DMS 273 (cell line): Measurements from ENCODE around the gene HUS1.
"Not testable (repeated sequence)": the region's sequence is repeated elsewhere in the genome, so short reads cannot be mapped to it uniquely, and the experiment has no call there.

ENCODE experiments used
- DNase-seq: peaks from one replicate; lab custom pipeline; 2025; ENCODE audit not compliant: unreplicated experiment; lab: John Stamatoyannopoulos, UW

HUS1 gene

GRCh38 chr7:47980648-47981047, 1.2 kb upstream of the HUS1 start:
- DNase-seq = not testable (repeated sequence)

DNA sequence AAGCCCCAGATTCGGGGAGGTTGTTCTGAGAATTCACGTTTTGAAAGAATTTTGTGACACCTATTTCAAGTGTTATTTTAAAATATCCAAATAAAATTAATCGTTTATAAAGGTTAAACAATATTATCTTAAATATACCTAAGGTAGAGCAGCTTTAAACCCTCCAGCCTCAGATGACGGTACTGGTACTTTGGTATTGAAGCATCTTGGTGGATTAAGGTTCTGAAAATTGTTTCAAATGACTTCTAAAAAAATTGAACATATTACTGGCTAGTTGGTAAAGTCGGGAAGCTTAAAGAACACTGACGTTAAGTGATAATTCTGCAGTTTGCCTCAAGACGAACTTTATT, 392 bp upstream of the HUS1 start:
- no peak for DNase-seq

DNA sequence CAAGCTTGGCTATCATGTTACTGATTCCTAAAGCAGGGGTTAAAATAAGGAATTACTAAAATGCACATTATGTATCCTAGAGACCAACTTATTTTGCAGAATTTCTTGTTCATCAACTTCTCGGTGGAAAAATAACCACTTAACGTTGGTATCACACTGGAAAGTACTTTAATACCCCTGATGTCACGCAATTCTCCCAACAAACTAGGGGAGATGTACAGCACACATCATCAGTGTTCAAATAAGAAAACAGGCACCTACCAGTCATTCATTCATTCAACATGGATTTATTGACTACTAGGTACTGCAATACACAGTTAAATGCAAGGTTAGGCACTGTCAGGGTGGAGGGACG, 648 bp downstream of the HUS1 start:
- DNase-seq = no peak

GRCh38 chr7:47973739-47974138, 5.7 kb downstream of the HUS1 start:
- DNase-seq = no peak

DNA sequence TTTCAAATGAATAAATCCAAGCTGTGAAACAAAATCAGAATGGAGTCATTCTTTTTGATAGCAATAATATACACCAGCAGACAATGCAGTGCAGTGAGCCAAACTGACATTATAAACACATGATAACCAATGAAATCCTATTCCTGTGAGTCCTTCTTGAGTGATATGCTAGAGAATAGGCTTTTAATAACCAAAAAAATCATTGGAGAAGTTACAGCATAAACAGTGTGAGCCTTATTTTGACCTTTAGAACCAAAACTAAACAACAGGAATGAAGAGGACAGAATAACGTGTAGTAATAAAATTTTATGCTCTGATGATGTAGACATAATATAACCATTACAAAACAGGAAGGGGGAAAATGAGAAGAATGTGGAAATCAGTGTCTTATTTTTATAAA, 8.7 kb downstream of the HUS1 start:
- DNase-seq = no peak

- DNase-seq = peak; percentile 82
These were observed 10.3 kb downstream of the HUS1 start for GRCh38 chr7:47968847-47969774.

GRCh38 chr7:47967708-47968107, 11.7 kb downstream of the HUS1 start:
- no peak for DNase-seq

DNA sequence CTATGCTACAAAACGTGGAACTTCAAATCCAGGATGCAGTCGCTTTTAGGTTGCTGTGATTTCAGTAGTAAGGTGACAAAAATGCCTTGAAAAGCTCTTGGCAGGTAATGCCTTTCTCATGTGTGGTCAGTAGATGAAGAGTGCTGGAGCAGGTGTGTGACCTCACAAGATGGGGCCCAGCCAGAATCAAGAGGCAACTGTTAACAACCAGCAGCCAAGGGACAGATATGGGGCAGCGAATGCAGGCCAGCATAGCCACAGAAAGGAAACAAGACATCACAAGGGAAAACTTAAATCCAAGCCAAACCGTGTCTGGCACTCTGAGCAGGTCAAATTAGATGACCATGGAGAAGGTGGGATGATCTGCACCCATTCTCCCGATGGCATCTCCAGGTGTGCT, 12.3 kb downstream of the HUS1 start:
- no peak for DNase-seq

- DNase-seq = no peak
These were observed 14.0 kb downstream of the HUS1 start for GRCh38 chr7:47965456-47965855.

DNA sequence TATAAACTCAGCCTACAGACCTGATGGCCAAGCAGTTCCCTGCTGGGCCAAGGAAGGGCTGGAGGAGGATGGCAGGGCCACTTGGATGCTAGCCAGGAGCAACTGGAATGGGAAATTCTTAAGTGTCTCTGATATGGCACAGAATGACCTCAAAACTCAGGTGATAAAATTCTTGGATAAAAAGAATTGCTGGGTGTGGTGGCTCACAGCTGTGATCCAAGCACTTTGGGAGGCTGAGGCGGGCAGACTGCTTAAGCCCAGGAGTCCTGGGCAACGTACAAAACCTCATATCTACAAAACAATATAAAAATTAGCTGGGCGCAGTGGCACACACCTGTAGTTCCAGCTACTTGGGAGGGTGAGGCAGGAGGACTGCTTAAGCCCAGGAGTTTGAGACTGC, 17.2 kb downstream of the HUS1 start:
- no peak for DNase-seq

GRCh38 chr7:47957156-47957555, 22.3 kb downstream of the HUS1 start:
- no peak for DNase-seq

DNA sequence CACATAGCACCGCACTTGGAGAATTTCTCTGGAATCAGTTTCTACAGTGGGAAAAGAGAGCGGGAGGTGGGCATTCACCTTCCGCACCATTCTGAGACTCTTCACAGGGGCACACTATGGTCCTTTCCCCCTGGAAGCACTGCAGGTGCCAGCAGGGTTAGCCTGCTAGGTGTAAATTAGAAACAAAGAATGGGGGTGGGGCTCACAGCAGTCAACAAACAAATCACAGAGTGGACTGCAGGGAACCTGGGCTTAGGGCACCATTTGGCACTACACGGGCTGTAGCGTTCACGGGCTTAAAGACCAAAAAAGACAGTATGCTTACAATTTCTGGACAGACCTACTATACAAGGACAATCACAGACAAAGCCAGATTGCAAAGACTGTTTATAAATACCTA, 23.2 kb downstream of the HUS1 start:
- no peak for DNase-seq

GRCh38 chr7:47954231-47954911, 25.0 kb downstream of the HUS1 start:
- no peak for DNase-seq

- no peak for DNase-seq
These were observed 25.6 kb downstream of the HUS1 start for GRCh38 chr7:47953822-47954221.

- no peak for DNase-seq
These were observed 27.2 kb downstream of the HUS1 start for GRCh38 chr7:47952224-47952623.

- no peak for DNase-seq
These were observed 28.0 kb downstream of the HUS1 start for GRCh38 chr7:47951374-47951773.

- DNase-seq = no peak
These were observed 28.7 kb downstream of the HUS1 start for GRCh38 chr7:47950714-47951113.

DNA sequence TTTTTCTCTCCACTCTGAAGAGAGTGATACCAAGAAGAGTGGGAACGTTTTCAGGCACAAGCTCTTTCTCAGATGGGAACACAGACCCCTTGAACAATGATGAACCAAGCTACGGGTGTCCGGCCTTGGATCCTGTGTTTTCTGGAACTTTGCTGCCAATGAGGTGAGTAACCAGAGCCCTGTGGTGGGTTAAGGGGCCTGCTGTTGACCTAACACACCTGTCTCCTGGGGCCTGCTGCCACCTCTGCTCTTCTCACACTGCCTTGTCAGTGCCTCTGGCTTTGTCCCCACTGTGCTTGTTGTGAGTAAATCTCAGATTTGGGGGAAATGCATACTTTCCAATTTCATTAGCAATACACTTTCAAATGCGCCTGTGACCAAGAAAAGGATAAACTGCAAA, 29.7 kb downstream of the HUS1 start:
- DNase-seq = no peak

DNA sequence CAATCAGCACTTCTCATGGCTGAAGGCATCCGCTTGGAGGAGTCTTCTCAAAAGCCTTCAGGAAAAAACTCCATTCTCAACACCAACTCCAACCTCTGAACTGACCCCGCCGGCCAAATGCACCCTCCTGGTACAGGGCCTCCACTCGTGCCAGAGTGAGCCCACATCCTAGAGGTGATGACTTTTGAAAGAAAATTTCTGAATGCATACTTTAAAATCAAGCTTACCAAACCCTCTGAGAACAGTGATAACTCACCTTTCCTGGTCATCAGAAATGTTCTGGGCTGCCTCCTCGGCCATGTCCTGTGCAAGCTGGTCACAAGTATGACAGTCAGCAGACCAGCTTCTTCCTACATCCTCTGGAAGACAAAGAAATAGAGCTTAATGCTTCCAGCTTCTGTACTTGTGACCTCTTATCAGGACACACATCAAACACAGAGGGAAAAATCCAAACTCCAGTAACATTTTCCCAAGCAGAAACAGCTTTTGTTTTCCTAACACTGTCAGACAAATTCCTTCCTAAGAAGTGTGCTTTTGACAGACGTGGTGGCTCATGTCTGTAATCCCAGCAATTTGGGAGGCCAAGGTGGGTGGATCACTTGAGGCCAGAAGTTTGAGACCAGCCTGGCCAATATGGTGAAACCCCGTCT, 31.1 kb downstream of the HUS1 start, which contains the start of gene PKD1L1:
Gene PKD1L1 (minus strand): TSS at position 326 of the 650 bp plus-strand sequence. CDS start 26 bp downstream, at position 300.
- no peak for DNase-seq

DNA sequence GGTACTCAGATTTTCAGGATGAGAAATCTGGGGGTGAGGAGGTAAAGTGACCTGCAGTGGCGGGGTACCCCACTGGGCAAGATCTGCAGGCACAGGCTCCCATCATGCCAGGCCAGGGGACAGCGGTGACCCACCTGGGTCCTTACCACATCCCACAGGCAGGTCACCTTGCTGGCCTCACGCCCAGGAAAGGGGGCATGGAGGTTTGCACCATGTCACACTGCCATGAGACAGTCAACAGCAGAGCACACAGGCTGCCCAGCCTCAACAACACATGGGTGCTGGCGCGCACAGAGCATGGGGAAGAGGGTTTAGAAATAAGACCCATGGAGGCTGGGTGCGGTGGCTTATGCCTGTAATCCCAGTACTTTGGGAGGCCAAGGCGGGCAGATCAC, 32.1 kb downstream of the HUS1 start:
- no peak for DNase-seq

DNA sequence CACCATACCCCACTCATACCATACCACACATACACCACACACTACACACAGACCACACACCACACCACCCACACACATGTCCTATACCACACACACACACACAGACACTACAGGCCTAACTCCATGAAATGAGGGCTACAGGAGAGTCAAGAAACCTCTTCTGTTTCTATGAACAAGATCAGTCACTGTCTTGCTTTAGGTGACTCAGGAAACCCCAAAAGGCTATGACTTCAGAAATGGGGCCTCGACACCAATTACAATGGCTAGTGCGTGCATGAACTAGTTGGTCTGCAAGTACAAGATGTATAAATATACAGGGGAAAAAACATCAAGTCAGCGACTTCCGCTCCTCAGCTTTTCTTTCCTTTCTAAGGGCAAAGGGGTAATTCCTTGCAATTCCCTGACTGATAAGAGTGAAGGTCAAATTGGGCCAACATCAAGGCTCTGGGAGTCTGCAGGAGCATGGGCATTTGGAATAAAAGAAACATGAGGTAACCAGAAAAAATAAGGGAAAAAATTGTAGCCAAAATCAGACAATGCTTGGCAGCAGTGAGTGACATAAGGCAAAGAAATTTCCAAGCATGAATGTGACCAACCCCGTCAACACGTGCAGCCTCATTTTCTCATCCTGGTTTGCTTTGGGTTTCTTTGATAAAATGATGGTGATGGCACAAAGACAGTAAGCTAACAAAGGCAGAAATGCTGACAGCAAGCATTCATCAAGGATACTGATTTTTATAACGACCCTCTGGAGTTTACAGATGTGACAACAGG, 32.6 kb downstream of the HUS1 start:
- DNase-seq = no peak
